GM19397 (cell line): Measurements from ENCODE around the gene TMEM126B.
"Not testable (repeated sequence)": the region's sequence is repeated elsewhere in the genome, so short reads cannot be mapped to it uniquely, and the experiment has no call there.

ENCODE experiments used
- ATAC-seq: cut with Tn5 transposase; IDR thresholded peaks from one replicate; pipeline ENCODE4 v1.9.1; 2021; ENCODE audit warnings: mild to moderate bottlenecking, moderate library complexity; ENCODE audit not compliant: unreplicated experiment

Gene TMEM126B

DNA sequence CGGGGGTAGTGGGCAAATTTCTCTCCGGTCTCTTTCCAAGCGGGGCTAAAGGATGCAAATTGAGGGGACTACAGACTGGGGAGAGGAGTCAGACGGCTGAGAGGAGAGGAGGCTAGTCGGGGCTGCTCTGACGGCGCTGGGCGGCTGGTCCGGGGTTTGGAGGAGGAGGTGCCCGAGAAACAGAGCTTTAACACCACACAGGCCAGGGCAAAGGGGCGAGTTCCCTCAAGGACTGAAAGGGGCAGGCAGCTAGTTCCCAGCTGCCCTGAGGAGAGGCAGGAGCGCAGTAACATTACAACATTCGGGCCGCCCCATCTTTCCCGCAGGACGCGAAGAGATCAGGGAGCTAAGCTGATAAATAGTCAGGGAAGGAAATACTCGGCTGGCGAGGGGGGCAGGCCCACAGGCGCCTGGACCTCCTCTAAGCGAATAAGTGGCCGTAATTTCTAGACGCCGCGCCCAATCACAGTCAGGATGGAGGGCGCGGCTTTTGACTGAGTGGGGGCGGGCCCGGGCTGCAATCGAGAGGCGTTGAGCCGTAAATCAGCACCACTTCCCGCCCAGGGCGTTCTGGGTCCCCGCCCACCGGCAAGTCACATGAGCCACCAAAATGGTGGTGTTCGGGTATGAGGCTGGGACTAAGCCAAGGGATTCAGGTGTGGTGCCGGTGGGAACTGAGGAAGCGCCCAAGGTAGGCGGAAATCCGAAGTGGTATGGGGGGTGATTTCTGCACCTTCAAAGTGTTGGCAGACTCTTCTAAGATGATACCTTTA lies at the start of gene TMEM126B:
TMEM126B (plus strand) TSS at position 596 of the 773 bp plus-strand sequence; CDS start at position 611, 15 bp downstream.
- ATAC-seq: peak; percentile 99

DNA sequence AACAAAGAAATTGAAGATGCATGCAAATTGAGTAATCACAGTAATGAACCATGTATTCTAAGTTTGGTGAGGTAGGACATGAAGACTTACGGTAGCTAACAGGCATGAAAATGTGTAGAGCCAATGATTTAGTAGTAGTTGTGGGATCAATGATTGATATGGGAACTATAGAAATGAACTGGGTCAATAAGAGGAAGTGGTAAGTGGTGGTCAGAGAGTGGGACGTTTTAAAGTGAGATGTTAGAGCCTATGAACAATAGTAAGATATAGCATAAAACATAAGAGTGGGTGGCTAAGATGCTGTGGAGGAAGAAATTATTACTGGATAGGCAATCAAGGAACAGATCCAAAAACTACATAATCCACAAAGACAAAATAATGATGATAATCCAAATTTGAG lies 46.3 kb upstream of the TMEM126B start:
- no peak for ATAC-seq

DNA sequence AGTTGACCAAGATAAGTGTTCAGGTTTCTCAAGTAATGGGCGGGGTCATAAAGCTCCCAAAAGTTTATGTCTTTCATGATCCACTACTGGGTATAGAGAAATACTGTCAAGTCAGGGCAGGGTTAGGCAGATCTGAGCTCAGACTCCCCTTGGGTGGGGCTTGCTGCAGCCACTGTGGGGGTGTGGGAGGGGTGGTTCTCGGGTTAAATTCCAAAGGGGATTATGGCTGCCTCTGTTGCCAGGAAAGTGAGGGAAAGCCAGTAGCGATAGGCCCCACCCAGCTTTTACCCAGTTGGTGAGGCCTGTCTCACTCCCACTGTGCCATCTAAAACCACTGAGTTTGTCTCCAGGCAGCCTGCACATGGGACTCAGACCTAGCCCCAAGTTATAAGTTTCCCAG lies 39.0 kb upstream of the TMEM126B start:
- ATAC-seq: no peak

DNA sequence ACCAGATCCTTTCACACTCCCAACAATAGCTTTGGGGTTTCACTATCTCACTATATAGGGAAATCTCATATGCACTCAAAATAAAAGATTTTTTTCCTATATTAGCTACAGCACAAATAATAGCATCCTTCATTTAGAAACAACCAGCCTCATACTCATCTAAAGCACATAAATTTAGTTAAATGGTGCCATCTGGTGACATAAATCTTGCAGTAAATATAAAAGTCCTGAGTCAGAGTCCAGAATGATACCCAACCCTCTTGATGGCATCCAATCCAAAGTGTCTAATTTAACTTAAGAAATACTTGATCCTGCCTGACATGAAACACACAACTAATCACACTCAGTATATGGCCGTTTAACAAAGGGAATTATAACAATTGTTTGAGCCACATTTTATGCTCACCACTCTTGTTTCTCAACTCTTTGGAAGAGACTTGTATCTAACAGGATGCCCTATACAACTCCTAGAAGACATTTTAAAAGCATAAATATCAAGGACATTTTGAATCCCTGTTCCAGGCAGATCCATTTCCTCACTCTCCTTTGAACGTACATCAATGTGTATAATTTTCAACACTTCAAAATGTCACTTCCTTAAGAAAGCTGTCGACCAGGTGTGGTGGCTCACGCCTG lies 37.4 kb upstream of the TMEM126B start:
- peak; percentile 69 for ATAC-seq

DNA sequence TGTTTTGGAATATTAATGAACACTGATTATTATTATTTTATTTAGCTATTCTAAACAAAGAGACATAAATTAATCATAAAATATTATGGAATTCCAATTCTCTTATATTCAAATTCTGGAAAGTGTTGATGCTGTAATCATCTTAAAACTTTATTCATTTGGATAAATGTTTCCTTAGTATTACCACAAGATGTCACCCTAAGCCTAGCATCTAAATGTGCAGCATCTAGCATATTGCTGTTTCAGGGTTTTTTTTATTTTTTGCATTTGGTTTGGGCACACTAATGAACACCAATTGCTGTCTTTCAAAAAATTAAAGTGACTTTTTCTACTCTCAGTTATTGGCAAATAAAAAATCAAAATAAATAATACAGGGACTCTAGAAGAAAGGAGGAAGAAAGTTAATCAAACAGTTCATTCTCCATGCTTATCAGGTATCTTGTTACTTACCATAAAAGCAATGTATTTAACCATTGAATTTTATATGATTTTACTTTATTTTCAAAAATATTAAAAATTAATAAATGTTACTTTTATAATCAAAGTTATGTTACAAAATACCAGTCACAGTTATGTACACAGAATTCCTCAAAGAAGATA lies 33.0 kb upstream of the TMEM126B start:
- no peak for ATAC-seq

DNA sequence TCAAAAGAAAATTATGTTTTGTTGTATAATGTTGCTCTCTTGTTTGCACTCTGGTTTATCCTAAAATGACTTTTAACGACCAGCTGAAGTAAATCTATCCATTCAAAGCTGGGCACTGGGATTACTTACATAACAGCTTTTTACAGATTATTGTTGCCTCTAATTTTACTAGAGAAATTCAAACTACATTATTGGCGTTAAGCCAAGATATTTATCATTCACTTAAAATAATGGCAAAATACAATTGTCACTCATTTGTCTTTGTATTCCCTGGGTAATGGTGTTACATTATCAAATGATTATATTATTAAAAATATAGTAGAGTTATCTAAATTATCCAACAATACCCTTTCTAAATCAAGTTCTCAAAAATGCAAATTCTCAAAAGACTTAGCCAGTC lies 31.5 kb upstream of the TMEM126B start:
- ATAC-seq: no peak

DNA sequence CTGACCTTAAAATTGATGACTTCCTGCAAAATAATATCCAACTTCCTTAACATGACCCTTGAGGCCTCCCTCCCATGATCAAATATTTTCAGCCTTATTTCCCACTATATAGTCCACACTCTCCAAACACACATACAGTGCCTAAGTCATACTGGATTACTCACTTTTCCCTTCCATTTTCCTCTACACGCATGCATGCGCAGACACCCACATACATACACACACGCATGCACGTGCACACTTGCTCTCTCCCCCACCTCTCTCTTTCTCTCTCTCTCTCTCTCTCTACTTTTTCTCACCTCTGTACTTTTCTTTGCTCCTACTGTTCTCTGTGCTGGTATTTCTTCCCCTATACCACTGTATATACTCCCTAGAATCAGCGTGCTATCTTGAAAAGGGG lies 29.3 kb upstream of the TMEM126B start:
- ATAC-seq: no peak

DNA sequence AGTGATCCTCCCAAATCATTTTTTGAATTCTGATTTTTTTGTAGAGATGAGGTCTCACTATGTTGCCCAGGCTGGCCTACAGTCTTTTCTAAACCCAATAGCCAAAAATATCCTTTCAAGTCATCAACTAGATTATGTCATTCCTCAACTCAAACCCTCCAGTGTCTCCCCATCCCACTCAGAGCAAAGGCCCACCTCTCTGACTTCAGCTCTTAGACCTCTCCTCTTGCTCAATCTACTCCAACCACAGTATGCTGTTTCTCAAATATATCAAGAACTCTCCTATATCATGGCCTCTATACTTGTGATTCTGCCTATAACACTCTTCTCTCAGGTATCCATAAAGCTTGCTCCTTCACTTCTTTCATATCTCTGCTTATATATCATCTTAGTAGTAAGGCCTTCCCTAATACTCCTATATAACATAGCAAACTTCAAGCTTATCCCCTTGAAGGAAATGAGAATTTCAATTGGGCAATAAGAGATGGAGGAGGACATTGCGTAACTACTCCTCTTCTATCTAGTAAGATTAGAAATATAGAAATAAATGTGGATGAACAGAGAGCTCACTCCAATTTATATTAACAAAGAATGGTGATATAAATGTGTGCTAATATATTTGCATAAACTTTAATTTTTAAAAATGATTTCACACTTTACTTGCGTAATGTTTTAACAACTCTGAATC lies 25.7 kb upstream of the TMEM126B start:
- ATAC-seq: no peak

DNA sequence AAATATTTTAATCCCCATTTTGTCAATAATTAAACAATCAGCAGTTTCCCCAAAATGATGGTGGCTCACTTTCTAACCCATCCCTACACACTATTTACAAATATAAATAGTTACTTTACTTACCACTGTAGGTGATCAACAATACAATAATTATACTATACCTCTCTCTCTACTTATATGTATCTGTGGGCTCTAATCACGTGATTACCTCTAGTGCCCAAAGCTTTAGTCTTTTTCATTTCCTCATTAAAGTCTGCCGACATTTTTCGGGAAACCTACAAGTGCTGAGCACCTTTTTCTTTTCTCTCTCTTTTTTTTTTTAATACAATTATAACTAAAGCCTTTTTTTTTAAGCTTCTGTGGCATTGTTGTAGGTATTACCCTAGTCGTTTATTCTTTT lies 25.2 kb upstream of the TMEM126B start:
- ATAC-seq: no peak

DNA sequence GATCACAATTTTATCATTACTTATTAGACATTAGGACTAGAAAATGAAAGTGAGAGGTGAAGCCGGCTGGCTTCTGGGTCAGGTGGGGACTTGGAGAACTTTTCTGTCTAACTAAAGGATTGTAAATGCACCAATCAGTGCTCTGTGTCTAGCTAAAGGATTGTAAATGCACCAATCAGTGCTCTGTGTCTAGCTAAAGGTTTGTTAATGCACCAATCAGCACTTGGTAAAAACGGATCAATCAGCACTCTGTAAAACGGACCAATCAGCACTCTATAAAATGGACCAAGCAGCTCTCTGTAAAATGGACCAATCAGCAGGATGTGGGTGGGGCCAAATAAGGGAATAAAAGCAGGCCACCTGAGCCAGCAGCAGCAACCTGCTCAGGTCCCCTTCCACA lies 22.2 kb upstream of the TMEM126B start:
- not testable (repeated sequence) for ATAC-seq

DNA sequence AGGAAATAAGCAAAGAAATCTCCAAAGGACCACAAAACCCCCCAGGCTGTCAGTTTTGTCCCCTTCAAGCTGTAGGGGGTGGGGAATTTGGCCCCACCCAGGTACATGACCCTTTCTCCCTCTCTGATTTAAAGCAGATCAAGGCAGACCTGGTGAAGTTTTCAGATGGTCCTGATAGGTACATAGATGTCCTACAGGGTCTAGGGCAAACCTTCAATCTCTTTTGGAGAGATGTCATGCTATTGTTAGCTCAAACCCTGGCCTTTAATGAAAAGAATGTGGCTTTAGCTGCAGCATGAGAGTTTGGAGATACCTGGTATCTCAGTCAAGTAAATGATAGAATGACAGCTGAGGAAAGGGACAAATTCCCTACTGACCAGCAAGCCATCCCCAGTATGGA lies 19.8 kb upstream of the TMEM126B start:
- ATAC-seq: not testable (repeated sequence)

DNA sequence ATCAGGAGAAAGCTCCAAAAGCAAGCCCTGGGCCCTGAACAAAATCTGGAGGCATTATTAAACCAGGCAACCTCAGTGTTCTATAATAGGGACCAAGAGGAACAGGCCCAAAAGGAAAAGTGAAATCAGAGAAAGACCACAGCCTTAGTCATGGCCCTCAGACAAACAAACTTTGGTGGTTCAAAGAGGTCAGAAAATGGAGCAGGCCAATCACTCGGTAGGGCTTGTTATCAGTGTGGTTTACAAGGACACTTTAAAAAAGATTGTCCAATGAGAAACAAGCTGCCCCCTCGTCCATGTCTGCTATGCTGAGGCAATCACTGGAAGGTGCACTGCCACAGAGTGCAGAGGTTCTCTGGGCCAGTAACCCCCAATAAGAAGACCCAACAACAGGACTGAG lies 19.1 kb upstream of the TMEM126B start:
- not testable (repeated sequence) for ATAC-seq

DNA sequence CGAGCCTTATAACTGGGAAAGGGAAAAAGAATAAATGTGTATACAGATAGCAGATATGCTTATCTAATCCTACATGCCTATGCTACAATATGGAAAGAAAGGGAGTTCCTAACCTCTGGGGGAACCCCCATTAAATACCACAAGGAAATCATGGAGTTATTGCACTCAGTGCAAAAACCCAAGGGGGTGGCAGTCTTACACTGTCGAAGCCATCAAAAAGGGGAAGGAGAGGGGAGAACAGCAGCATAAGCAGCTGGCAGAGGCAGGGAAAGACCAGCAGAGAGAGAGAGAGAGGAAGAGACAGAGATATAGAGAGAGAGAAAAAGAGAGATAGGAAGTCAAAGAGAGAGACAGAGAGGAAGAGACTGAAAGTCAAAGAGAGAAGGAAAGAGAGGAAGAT lies 16.8 kb upstream of the TMEM126B start:
- not testable (repeated sequence) for ATAC-seq

DNA sequence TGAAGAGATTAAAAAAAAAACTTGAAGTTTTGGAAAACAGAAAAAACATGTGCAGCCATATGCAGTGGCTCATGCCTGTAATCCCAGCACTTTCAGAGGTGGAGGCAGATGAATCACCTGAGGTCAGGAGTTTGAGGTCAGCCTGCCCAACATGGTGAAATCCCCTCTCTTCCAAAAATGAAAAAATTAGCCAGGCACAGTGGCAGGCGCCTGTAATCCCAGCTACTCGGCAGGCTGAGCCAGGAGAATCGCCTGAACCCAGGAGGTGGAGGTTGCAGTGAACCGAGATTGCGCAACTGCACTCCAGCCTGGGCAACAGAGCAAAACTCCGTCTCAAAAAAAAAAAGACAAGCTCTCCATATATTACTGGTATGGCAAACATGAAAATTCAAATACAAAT lies 8.9 kb upstream of the TMEM126B start:
- no peak for ATAC-seq

DNA sequence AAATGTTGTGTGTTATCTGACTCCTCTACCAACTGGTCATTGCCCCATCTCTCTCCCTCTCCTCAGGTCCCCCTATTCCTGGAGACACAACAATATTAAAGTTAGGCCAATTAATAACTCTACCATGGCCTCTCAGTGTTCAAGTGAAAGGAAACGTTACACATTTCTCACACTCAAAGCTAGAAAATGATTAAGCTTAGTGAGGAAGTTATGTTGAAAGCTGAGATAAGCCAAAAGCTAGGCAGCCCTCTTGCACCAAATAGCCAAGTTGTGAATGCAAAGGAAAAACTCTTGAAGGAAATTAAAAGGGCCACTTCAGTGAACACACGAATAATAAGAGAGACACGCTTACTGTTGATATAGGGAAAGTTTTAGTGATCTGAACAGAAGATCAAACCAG lies 8.1 kb upstream of the TMEM126B start:
- ATAC-seq: no peak

DNA sequence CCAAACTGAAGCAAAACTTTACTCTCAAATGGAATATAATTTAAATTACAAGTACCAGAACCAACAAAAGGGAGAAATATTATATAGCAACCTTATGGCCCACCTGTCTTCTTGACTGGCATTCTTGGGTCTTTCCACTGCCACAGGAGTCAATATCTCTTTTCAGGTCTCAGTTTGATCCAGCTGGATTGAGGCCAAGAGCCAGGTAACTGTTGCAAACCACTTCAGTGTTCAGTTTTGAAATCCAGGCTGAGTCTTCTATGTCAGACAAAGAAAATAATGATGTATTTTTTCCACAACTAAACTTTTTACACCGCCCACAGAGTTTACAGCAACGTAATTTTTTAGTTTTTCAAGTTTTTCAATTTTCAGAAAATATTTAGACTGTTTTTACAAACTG lies 1.9 kb upstream of the TMEM126B start:
- ATAC-seq: no peak

DNA sequence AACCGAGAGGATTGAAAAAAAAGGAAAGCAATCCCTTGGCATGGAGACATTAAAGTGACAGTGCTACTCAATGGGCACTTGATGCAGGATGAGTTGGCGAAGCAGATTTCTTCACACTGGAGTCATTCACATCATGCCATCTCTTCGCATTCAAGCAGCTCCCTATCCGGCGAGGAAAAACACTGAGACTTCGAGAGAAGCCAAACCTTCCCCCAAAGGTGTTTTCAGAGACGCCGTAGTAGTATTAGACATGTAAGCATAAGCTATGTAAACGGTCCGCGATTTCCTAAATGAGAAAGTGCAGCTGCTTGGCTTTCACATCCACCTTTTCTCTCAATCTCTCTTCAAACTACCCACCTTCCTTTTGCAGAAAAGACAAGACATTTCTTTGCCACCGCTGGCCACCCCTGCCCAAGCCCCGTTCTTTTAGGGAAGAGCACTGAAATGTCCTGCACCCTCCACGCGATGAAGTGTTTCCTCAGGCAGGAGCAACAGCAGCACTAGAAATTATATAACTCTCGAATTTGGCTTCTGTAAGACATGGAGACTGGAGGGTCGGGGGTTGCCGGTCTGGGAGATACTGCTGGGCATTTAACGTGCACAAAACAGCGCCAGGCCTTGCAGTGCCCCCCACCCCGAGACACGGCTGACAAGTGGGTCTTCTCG lies 928 bp upstream of the TMEM126B start, which contains the start of gene DLG2:
DLG2 (minus strand) TSS at position 13 of the 666 bp plus-strand sequence.
- peak; percentile 0 for ATAC-seq

DNA sequence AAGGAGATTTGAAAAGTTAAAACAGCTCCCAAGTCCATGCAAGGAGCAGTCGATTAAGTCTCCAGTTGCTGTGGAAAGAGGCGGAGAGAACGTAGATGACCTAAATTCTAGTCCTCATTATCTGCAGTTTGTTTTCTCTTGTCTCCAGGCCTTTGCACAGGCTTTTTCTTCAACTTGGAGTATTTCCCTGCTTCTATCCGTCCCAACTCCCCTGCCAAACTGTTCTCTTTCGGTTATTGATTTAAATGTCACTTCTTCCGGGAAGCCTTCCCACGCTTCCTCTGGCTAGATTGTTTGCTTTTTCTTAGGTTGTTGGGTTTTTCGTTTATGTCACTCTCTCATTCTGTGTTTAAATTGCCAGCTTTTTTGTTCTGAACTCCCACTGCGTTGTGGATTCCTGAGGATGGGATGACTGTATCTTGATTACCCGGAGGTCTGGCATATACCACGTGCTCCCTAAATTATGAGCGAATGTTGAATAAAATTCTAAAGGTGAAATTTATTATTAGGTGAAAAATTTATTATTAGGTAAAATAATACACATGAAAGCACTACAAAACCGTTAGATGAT lies 463 bp downstream of the TMEM126B start:
- ATAC-seq: peak; percentile 5

DNA sequence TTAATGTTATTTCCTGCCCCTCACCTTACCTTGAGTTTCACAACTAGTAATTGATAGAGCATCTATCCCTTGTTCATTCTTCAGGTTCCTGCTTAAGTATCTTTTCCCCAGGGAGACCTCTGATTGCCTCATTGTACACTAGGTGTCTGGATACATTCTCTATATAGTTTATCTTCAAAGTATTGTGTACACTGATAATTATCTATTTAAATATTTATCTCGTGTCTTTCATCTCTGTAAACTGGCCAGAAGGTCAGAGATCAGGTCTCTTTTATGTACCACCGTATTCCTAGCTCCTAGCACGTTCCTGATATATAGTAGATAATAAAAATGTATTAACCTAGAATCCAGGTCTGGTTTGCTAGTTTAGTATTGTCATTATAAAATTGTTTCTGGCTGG lies 6.4 kb downstream of the TMEM126B start:
- no peak for ATAC-seq

DNA sequence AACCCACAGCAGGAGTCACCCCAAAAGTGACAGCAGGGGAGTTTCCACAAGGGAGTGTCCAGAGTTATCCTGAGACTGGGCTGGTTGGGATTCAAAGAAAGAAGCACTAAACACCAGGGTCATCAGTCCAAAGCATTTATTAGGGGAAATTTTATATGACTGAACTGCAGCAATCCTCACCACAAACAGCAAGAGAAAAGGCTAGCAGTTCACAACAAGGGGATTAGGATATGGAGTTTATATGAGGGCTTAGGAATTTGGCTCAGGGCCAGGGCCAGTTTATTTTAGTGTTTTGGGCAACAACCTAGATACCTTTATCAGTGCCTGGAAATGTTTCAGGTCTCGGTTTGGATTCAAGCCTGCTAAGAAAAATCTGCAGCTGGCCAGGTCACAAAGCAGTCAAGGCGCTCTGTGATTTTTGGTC lies 14.8 kb downstream of the TMEM126B start:
- ATAC-seq: no peak

DNA sequence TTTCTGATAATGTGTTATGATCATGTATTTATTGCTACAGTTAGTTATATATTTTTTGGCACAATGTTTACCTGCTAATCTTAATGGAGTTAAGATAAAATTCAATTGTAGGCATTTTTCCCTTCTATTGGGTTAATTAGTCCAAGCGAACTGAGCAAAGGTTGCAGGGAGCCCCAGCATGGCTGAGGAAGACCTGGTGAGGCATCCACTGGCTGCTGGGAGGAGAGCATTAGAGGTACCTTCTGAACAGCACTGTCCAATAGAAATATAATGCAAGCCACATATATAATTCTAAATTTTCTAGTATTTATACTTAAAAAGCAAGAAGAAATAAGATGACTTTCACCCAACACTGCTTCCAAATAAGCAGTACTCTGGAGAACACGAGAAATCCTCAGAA lies 18.7 kb downstream of the TMEM126B start:
- no peak for ATAC-seq
